ENCODE data around the gene GPC4. TPM values are rescaled to one million over a fixed set of nuclear protein-coding genes. Genes with fewer than 3 reads are reported as not detected.
A peak's percentile ranks its signal among the peaks of the same experiment; 100 is the strongest.

The GPC4 gene
- total and polyA plus RNA-seq, 8 donors: 3.0 to 15.3 (median 8.3) TPM

DNA sequence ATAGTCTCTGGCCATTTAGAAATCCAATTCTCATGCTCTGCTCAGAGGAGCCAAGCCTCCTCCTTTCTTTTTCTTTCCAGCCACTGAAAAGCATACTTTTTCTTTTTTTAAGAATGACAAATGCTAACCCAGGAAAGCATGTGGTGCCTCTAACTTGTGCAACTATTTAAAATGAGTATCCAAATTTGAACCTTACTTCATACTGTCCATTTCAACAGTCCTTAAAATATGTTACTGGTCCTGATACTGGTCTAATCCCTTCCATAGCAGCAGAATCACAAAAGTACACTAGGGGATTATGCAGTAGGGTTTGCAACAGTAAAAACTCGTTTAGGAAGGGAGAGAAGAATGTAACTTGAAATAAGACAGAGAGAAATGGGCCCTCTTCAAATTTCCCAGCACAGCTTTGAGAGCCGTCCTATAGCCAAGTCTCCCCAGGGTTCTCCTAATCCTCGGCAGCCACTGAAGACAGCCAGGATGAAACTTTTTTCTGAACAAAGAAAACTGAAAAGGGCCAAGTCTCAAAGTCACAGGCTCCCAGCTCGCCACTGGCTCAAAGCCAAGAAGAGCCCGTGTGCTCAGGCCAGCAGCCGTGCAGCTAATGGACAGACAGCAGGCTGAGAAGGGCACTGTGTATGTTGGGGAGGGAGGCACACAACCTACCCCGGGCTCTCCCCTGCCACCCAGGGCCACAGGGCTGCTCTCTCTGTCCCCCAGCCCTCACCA is 39.5 kb downstream of the GPC4 start:
- Histone ChIP-seq H3K4me3 (no peak overlapping the region), H3K36me3 (no peaks in the 10 kb centered on the region), H3K9me3 (no peaks in the 10 kb centered on the region), H3K4me1 (no peaks in the 10 kb centered on the region), H3K27ac (no peak overlapping the region), H3K27me3 (no peaks in the 10 kb centered on the region)
- ATAC-seq (peak in 3 of 4 donors; percentile 26 to 51 (median 41)), FAIRE-seq (no peak), DNase-seq (peak in 4 of 6 donors; percentile 17 to 59 (median 47))
- intact Hi-C loops (cut with DNase I): no loop called here
- WGBS, 2 donors: 20 to 28% methylated on average over 7 of the region's 7 CpGs
- TF ChIP-seq, protein P1, sequence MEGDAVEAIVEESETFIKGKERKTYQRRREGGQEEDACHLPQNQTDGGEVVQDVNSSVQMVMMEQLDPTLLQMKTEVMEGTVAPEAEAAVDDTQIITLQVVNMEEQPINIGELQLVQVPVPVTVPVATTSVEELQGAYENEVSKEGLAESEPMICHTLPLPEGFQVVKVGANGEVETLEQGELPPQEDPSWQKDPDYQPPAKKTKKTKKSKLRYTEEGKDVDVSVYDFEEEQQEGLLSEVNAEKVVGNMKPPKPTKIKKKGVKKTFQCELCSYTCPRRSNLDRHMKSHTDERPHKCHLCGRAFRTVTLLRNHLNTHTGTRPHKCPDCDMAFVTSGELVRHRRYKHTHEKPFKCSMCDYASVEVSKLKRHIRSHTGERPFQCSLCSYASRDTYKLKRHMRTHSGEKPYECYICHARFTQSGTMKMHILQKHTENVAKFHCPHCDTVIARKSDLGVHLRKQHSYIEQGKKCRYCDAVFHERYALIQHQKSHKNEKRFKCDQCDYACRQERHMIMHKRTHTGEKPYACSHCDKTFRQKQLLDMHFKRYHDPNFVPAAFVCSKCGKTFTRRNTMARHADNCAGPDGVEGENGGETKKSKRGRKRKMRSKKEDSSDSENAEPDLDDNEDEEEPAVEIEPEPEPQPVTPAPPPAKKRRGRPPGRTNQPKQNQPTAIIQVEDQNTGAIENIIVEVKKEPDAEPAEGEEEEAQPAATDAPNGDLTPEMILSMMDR (IDR thresholded peaks at IDR 0.05): no peak

GRCh38 chrX:133374874-133375387 is 40.4 kb downstream of the GPC4 start:
- Histone ChIP-seq H3K36me3 (no peaks in the 10 kb centered on the region), H3K27ac (no peak overlapping the region), H3K27me3 (no peaks in the 10 kb centered on the region), H3K9me3 (no peaks in the 10 kb centered on the region), H3K4me1 (no peaks in the 10 kb centered on the region), H3K4me3 (no peak overlapping the region)
- peak; percentile 61 for FAIRE-seq
- no peak for ATAC-seq
- DNase-seq: no peak
- intact Hi-C loops (cut with DNase I): no loop called here
- 68 to 69% methylated on average over 2 of the region's 2 CpGs for WGBS, 2 donors
- TF ChIP-seq, protein P1 (IDR thresholded peaks at IDR 0.05): no peak

- FAIRE-seq (no peak), DNase-seq (peak in 3 of 6 donors; percentile 4 to 41 (median 14)), ATAC-seq (peak; percentile 35 to 80 (median 76))
- H3K9me3 ChIP-seq: no peaks in the 10 kb centered on the region
- H3K4me3 ChIP-seq: no peak overlapping the region
- TF ChIP-seq, protein P1 (IDR thresholded peaks at IDR 0.05): no peak
- 10 to 28% methylated on average over 2 of the region's 2 CpGs for WGBS, 2 donors
- no peaks in the 10 kb centered on the region for H3K4me1 ChIP-seq
- no peaks in the 10 kb centered on the region for H3K27me3 ChIP-seq
- intact Hi-C loops (cut with DNase I): no loop called here
- no peaks in the 10 kb centered on the region for H3K36me3 ChIP-seq
- H3K27ac ChIP-seq: peak overlapping the region in 1 of 4 donors; percentile 9
Observed at GRCh38 chrX:133373386-133374079, 41.8 kb downstream of the GPC4 start.

- Histone ChIP-seq H3K27ac (no peak overlapping the region), H3K36me3 (no peaks in the 10 kb centered on the region), H3K27me3 (no peaks in the 10 kb centered on the region), H3K4me1 (no peaks in the 10 kb centered on the region), H3K4me3 (no peak overlapping the region), H3K9me3 (no peaks in the 10 kb centered on the region)
- intact Hi-C loops (cut with DNase I): no loop called here
- 84 to 97% methylated on average over 3 of the region's 3 CpGs for WGBS, 2 donors
- ATAC-seq (no peak), DNase-seq (no peak), FAIRE-seq (peak; percentile 29)
- TF ChIP-seq, protein P1 (IDR thresholded peaks at IDR 0.05): no peak
Observed at GRCh38 chrX:133370696-133371275, 44.5 kb downstream of the GPC4 start.
